Ovary (tissue), 3 donors: Measurements from ENCODE around the gene MYO1B.

Experiments used
- POLR2A ChIP-seq: fragments of 450-650 bp; IDR thresholded peaks from one replicate; pipeline ENCODE4 v1.6.1; 2017; ENCODE audit warnings: antibody characterized with exemption, mild to moderate bottlenecking, moderate library complexity
- TF ChIP-seq, protein P1 (sequence below), 3 donors: fragments of 450-650 bp in 2 of 3; fragments of 200-600 bp in 1 of 3; IDR thresholded peaks; one replicate each; pipeline versions ENCODE4 v1.5.1 to v1.8.0; 2016 to 2022; ENCODE audit warnings: antibody characterized with exemption in 3 of 3, mild to moderate bottlenecking in 1 of 3
- donor health status: DM: no; HTN: no; CAD: no.

GRCh38 chr2:191245046-191245868 lies at the start of gene MYO1B:
- TF ChIP-seq, protein P1, sequence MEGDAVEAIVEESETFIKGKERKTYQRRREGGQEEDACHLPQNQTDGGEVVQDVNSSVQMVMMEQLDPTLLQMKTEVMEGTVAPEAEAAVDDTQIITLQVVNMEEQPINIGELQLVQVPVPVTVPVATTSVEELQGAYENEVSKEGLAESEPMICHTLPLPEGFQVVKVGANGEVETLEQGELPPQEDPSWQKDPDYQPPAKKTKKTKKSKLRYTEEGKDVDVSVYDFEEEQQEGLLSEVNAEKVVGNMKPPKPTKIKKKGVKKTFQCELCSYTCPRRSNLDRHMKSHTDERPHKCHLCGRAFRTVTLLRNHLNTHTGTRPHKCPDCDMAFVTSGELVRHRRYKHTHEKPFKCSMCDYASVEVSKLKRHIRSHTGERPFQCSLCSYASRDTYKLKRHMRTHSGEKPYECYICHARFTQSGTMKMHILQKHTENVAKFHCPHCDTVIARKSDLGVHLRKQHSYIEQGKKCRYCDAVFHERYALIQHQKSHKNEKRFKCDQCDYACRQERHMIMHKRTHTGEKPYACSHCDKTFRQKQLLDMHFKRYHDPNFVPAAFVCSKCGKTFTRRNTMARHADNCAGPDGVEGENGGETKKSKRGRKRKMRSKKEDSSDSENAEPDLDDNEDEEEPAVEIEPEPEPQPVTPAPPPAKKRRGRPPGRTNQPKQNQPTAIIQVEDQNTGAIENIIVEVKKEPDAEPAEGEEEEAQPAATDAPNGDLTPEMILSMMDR (IDR thresholded peaks at IDR 0.05): peak; percentile 17 to 60 (median 21)
- no peak for TF ChIP-seq POLR2A
